Stomach (tissue), 9 donors: ENCODE data around the gene ABR. TPM values are rescaled to one million over a fixed set of nuclear protein-coding genes. Genes with fewer than 3 reads are reported as not detected.

ENCODE experiments used
- DNase-seq, 2 donors: peaks; one replicate each; pipeline versions ENCODE4 v3.0.0 to v3.0.0-alpha.2; 2013 to 2019
- H3K27ac ChIP-seq, 5 donors: fragments of 200-600 bp in 4 of 5; sonication (generic) in 4 of 5; one replicate each; pipeline ENCODE4 v1.5.1; 2013 to 2019; ENCODE audit warnings: mild to moderate bottlenecking in 1 of 5, moderate library complexity in 1 of 5
- H3K27me3 ChIP-seq, 3 donors: fragments of 200-600 bp; sonication (generic); one replicate each; pipeline ENCODE4 v1.5.1; 2017 to 2019; ENCODE audit warnings: mixed run types in 1 of 3
- H3K36me3 ChIP-seq, 4 donors: fragments of 200-600 bp; sonication (generic); 1 replicate in 3 of 4; 2 replicates in 1 of 4; pipeline ENCODE4 v1.5.1; 2016 to 2019
- H3K4me1 ChIP-seq, 4 donors: fragments of 200-600 bp; sonication (generic); one replicate each; pipeline ENCODE4 v1.5.1; 2016 to 2019
- H3K4me3 ChIP-seq, 4 donors: fragments of 200-600 bp; sonication (generic) in 3 of 4; one replicate each; pipeline ENCODE4 v1.5.1; 2016 to 2019; ENCODE audit warnings: mild to moderate bottlenecking in 1 of 4
- H3K9me3 ChIP-seq, 4 donors: fragments of 200-600 bp; sonication (generic); one replicate each; pipeline ENCODE4 v1.5.1; 2016 to 2019
- EP300 ChIP-seq: sonication (generic); formaldehyde crosslinking; IDR thresholded peaks from one replicate; pipeline ENCODE4 v1.6.1; 2017; ENCODE audit warnings: antibody characterized with exemption
- POLR2A ChIP-seq, 4 donors: fragments of 450-650 bp; IDR thresholded peaks; one replicate each; pipeline ENCODE4 v1.6.1; 2016; ENCODE audit warnings: antibody characterized with exemption in 4 of 4, control low read depth in 2 of 4, mild to moderate bottlenecking in 1 of 4, moderate library complexity in 1 of 4
- POLR2AphosphoS5 ChIP-seq, 3 donors: sonication (generic); formaldehyde crosslinking; IDR thresholded peaks; one replicate each; pipeline ENCODE4 v1.6.1; 2016; ENCODE audit warnings: antibody characterized with exemption in 3 of 3
- WGBS, 5 donors: extraction: QIAGEN DNeasy Blood & Tissue Kit in 3 of 5; methylation state at CpG; one replicate each; pipeline versions ENCODE4 v1.1.5 to v1.1.7; 2013 to 2018; 5-methylcytosine and 5-hydroxymethylcytosine counted together
- intact Hi-C: fragments of 100-400 bp; cut with DNase I; formaldehyde crosslinking; loops from one replicate; pipeline ENCODE4 v1.15.1; 2023; ENCODE audit warnings: low total_unique reads
- polyA plus RNA-seq, 3 donors: library from polyadenylated mRNA; stranded (reverse); fragments of 200-250 nt; gene quantifications; one replicate each; pipeline ENCODE4 v1.2.3, GENCODE V29; 2013
- total RNA-seq, 5 donors: library from RNA; depleted of rRNA; stranded (reverse); fragments of >200 nt; gene quantifications; one replicate each; pipeline versions ENCODE4 v1.1.0 to v1.2.3, GENCODE V29; 2014 to 2016
- TF ChIP-seq, protein P1 (sequence below), 7 experiments: fragments of 450-650 bp in 4 of 7; fragments of 200-600 bp in 3 of 7; sonication (generic) in 3 of 7; IDR thresholded peaks; one replicate each; pipeline ENCODE4 v1.5.1; 2016 to 2019; ENCODE audit warnings: antibody characterized with exemption in 7 of 7, control low read depth in 2 of 7, mild to moderate bottlenecking in 1 of 7
- donor health status: healthy with polysubstance abuse.
- donor health status: Bipolar disorder and iron deficiency.
- donor health status: healthy.

The ABR gene
- total and polyA plus RNA-seq, 8 donors, result 28.3 to 1,523 (median 73.4) TPM

DNA sequence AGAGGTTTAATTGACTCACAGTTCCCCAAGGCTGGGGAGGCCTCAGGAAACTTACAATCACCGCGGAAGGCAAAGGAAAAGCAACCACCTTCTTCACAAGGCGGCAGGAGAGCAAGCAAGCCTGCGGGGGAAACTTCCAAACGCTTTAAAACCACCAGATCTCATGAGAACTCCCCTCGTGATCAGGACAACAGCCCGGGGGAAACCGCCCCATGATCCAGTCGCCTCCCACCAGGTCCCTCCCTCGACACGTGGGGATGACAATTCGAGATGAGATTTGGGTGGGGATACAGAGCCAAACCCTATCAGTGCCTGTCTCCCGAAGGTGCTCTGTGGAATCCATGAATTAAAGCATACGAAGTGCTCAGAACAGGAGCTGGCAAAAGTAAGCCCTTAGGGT lies 43.9 kb upstream of the ABR start:
- WGBS, 5 donors, result 75 to 86% (median 79%) methylated on average over 14 of the region's 14 CpGs
- peaks cover 0 to 20% (median 2%) of the 10 kb centered on the region in 3 donors for H3K27me3 ChIP-seq
- intact Hi-C loops, result no loop called here
- H3K4me1 ChIP-seq, result peaks cover 8 to 19% (median 12%) of the 10 kb centered on the region in 4 donors
- TF ChIP-seq, protein P1, sequence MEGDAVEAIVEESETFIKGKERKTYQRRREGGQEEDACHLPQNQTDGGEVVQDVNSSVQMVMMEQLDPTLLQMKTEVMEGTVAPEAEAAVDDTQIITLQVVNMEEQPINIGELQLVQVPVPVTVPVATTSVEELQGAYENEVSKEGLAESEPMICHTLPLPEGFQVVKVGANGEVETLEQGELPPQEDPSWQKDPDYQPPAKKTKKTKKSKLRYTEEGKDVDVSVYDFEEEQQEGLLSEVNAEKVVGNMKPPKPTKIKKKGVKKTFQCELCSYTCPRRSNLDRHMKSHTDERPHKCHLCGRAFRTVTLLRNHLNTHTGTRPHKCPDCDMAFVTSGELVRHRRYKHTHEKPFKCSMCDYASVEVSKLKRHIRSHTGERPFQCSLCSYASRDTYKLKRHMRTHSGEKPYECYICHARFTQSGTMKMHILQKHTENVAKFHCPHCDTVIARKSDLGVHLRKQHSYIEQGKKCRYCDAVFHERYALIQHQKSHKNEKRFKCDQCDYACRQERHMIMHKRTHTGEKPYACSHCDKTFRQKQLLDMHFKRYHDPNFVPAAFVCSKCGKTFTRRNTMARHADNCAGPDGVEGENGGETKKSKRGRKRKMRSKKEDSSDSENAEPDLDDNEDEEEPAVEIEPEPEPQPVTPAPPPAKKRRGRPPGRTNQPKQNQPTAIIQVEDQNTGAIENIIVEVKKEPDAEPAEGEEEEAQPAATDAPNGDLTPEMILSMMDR (IDR thresholded peaks at IDR 0.05), result no peak
- TF ChIP-seq POLR2AphosphoS5 (IDR thresholded peaks at IDR 0.05) (no peak), POLR2A (IDR thresholded peaks at IDR 0.05) (no peak), EP300 (no peak)
- DNase-seq, result no peak
- no peaks in the 10 kb centered on the region for H3K36me3 ChIP-seq
- no peak overlapping the region for H3K27ac ChIP-seq
- no peaks in the 10 kb centered on the region for H3K9me3 ChIP-seq
- H3K4me3 ChIP-seq, result no peak overlapping the region

DNA sequence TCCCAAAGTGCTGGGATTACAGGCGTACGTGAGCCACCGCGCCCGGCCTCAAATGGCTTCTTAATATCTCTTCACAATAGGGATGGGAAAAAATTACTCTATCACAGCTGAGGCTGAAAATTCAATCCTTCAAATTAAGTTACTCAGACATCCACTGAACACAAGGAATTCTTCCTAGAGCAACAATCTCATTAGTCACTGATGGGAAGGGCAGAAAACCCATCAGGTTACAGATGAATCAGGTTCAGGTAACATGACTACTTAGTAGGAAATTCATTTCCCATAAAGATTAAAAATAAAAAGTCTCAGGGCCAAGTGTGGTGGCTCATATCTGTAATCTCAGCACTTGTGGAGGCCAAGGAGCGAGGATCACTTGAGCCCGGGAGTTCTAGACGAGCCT lies 42.5 kb upstream of the ABR start:
- no peak for DNase-seq
- Histone ChIP-seq H3K4me1 (peaks cover 0 to 6% (median 0%) of the 10 kb centered on the region in 4 donors), H3K4me3 (no peak overlapping the region), H3K27me3 (peaks cover 0 to 7% (median 0%) of the 10 kb centered on the region in 3 donors), H3K36me3 (no peaks in the 10 kb centered on the region), H3K9me3 (no peaks in the 10 kb centered on the region), H3K27ac (no peak overlapping the region)
- no peak for TF ChIP-seq POLR2AphosphoS5 (IDR thresholded peaks at IDR 0.05)
- intact Hi-C loops, result no loop called here
- 95 to 98% (median 96%) methylated on average over 8 of the region's 8 CpGs for WGBS, 5 donors

DNA sequence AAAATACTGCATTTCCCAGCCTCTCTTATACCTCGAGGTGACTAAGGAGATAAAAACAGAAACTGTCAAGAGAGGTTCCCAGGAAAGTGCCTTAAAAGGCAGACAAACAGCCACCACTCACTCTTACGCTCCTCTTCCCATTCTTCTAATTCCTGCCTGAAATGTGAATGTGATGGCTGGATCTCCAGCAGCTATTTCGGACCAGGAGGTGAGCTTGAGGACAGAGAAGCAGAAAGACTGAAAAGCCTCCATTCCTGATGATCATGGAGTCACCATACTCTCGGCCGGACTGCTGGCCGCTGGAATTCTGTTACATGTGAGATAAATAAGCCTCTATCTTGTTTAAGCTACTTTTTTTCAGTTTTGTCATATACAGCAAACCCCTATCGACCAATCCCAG lies 41.4 kb upstream of the ABR start:
- Histone ChIP-seq H3K9me3 (no peaks in the 10 kb centered on the region), H3K27ac (no peak overlapping the region), H3K4me3 (no peak overlapping the region), H3K4me1 (no peaks in the 10 kb centered on the region), H3K36me3 (no peaks in the 10 kb centered on the region), H3K27me3 (peaks cover 0 to 10% (median 0%) of the 10 kb centered on the region in 3 donors)
- WGBS, 5 donors, result 78 to 92% (median 85%) methylated on average over 7 of the region's 7 CpGs
- TF ChIP-seq, protein P1 (IDR thresholded peaks at IDR 0.05), result no peak
- no peak for TF ChIP-seq EP300
- no peak for TF ChIP-seq POLR2AphosphoS5 (IDR thresholded peaks at IDR 0.05)
- no peak for TF ChIP-seq POLR2A (IDR thresholded peaks at IDR 0.05)
- intact Hi-C loops, result no loop called here
- DNase-seq, result no peak

DNA sequence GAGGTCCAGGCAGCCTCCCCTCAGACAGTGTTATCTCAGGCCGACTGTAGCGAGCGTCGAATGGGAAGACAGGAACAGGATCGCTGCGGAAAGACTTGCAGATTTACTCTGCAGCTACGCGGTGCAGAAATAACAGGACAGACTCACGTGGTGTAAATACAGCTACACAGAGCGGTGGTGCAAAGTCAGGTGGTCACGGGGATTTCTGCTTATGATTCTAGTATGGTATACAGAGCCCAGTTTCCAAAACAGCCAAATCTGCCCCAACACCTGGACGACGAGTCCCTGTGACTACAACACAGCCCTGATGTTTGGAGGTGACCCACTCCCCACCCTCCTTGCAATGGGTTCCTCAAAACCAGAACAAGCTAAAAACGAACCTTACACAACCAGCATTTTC lies 40.6 kb upstream of the ABR start:
- WGBS, 5 donors, result 65 to 75% (median 69%) methylated on average over 14 of the region's 14 CpGs
- Histone ChIP-seq H3K27ac (no peak overlapping the region), H3K4me3 (no peak overlapping the region), H3K36me3 (no peaks in the 10 kb centered on the region), H3K4me1 (no peaks in the 10 kb centered on the region), H3K9me3 (no peaks in the 10 kb centered on the region), H3K27me3 (peaks cover 0 to 11% (median 0%) of the 10 kb centered on the region in 3 donors)
- DNase-seq, result no peak
- intact Hi-C loops, result no loop called here
- TF ChIP-seq POLR2AphosphoS5 (IDR thresholded peaks at IDR 0.05), result no peak
- TF ChIP-seq EP300, result no peak
- TF ChIP-seq POLR2A (IDR thresholded peaks at IDR 0.05), result no peak
- TF ChIP-seq, protein P1 (IDR thresholded peaks at IDR 0.05), result no peak

DNA sequence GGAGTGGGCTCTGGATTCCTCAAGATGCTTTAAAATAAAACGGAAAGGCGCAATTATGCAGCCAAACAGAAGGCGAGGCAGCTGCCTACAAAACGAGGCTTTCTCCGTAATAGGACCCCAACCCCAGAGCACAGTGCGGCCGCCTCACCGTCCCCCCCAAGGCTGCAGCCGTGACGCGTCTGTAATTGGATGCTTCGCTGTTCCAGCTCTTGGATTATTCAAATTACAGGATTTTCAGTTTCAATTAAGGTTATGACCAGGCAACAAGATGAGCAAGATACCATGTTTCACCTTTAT lies 37.3 kb upstream of the ABR start:
- intact Hi-C loops, result no loop called here
- TF ChIP-seq POLR2A (IDR thresholded peaks at IDR 0.05), result no peak
- TF ChIP-seq EP300, result no peak
- no peak for TF ChIP-seq POLR2AphosphoS5 (IDR thresholded peaks at IDR 0.05)
- TF ChIP-seq, protein P1 (IDR thresholded peaks at IDR 0.05), result no peak
- peaks cover 0 to 20% (median 4%) of the 10 kb centered on the region in 4 donors for H3K4me1 ChIP-seq
- no peak overlapping the region for H3K27ac ChIP-seq
- peaks cover 0 to 26% (median 0%) of the 10 kb centered on the region in 3 donors for H3K27me3 ChIP-seq
- H3K9me3 ChIP-seq, result no peaks in the 10 kb centered on the region
- no peaks in the 10 kb centered on the region for H3K36me3 ChIP-seq
- H3K4me3 ChIP-seq, result no peak overlapping the region
- 79 to 93% (median 83%) methylated on average over 12 of the region's 12 CpGs for WGBS, 5 donors
- DNase-seq, result no peak
